GM20431 (cell line): ENCODE measurements around the gene GPR35.
"Not testable (repeated sequence)": the region's sequence is repeated elsewhere in the genome, so short reads cannot be mapped to it uniquely, and the experiment has no call there.

ENCODE experiments used
- in situ Hi-C: fragments of 300-500 bp; cut with MseI, MboI; formaldehyde crosslinking; loops from one replicate; pipeline ENCODE4 v1.15.0; 2020; ENCODE audit warnings: low sequenced_read_pairs; ENCODE audit not compliant: unreplicated experiment

Gene GPR35

GRCh38 chr2:240601061-240601830 lies 24.0 kb upstream of the GPR35 start:
- in situ Hi-C loops: no loop called here

GRCh38 chr2:240601831-240602160 lies 23.5 kb upstream of the GPR35 start:
- in situ Hi-C loops: no loop called here

GRCh38 chr2:240602266-240603050 lies 22.8 kb upstream of the GPR35 start:
- in situ Hi-C loops: no loop called here

- in situ Hi-C loops: no loop called here
Observed at GRCh38 chr2:240603081-240603835, 22.0 kb upstream of the GPR35 start.

GRCh38 chr2:240603846-240604245 lies 21.4 kb upstream of the GPR35 start:
- in situ Hi-C loops: no loop called here

- in situ Hi-C loops: no loop called here
Observed at GRCh38 chr2:240604291-240604938, 20.9 kb upstream of the GPR35 start.

GRCh38 chr2:240604939-240605716 lies 20.2 kb upstream of the GPR35 start:
- in situ Hi-C loops: no loop called here

- in situ Hi-C loops: no loop called here
Observed at GRCh38 chr2:240605867-240606743, 19.2 kb upstream of the GPR35 start.

GRCh38 chr2:240611601-240612210 lies 13.6 kb upstream of the GPR35 start:
- in situ Hi-C loops: no loop called here

GRCh38 chr2:240613781-240614180 lies 11.5 kb upstream of the GPR35 start:
- in situ Hi-C loops: no loop called here

- in situ Hi-C loops: no loop called here
Observed at GRCh38 chr2:240614391-240614790, 10.9 kb upstream of the GPR35 start.

GRCh38 chr2:240615396-240615795 lies 9.9 kb upstream of the GPR35 start:
- in situ Hi-C loops: no loop called here

- in situ Hi-C loops: no loop called here
Observed at GRCh38 chr2:240615820-240616547, 9.3 kb upstream of the GPR35 start.

- in situ Hi-C loops: not testable (repeated sequence)
Observed at GRCh38 chr2:240616860-240617666, 8.2 kb upstream of the GPR35 start.

- in situ Hi-C loops: no loop called here
Observed at GRCh38 chr2:240618776-240619175, 6.5 kb upstream of the GPR35 start.

GRCh38 chr2:240619506-240620148 lies 5.7 kb upstream of the GPR35 start:
- in situ Hi-C loops: no loop called here
